OCI-LY7 (cell line): ENCODE measurements around the gene DUSP18. TPM values are rescaled to one million over a fixed set of nuclear protein-coding genes. Genes with fewer than 3 reads are reported as not detected.

Source experiments
- BruUV-seq: library from RNA; stranded (reverse); fragments of 400-500 nt; replicated peaks from 2 replicates; lab custom pipeline; 2021; lab: Mats Ljungman, UMichigan
- CTCF ChIA-PET: fragments of 300-600 bp; sonication (Branson Sonifier 250); formaldehyde crosslinking; loops from one replicate; lab custom pipeline; 2022; ENCODE audit warnings: antibody characterized with exemption; ENCODE audit not compliant: unreplicated experiment; lab: Charles Lee
- POLR2A ChIA-PET: fragments of 300-600 bp; sonication (Branson Sonifier 250); formaldehyde crosslinking; loops from one replicate; lab custom pipeline; 2022; ENCODE audit warnings: antibody characterized with exemption; lab: Charles Lee
- DNase-seq: peaks from one replicate; pipeline ENCODE4 v3.0.0-alpha.2; 2015; ENCODE audit warnings: low spot score
- H2AFZ ChIP-seq: fragments of 200-600 bp; sonication (generic), shearing (Covaris generic); 2 replicates; pipeline ENCODE4 v1.6.1; 2014; ENCODE audit warnings: mild to moderate bottlenecking, antibody characterized with exemption, low read length, moderate library complexity
- H3K27ac ChIP-seq: fragments of 200-600 bp; sonication (generic); 2 replicates; pipeline ENCODE4 v1.5.1; 2014; ENCODE audit warnings: mixed run types, low read depth, mild to moderate bottlenecking, moderate library complexity, low read length, inconsistent platforms; ENCODE audit not compliant: poor library complexity, severe bottlenecking
- H3K36me3 ChIP-seq: fragments of 200-600 bp; sonication (generic); 2 replicates; pipeline ENCODE4 v1.6.1; 2014; ENCODE audit warnings: mild to moderate bottlenecking, antibody characterized with exemption, low read length, moderate library complexity, mixed read lengths; ENCODE audit not compliant: insufficient read depth
- H3K4me1 ChIP-seq: fragments of 200-600 bp; sonication (generic); 2 replicates; pipeline ENCODE4 v1.5.1; 2014; ENCODE audit warnings: mild to moderate bottlenecking, low read length; ENCODE audit not compliant: insufficient read depth, poor library complexity, severe bottlenecking
- H3K4me2 ChIP-seq: fragments of 200-600 bp; sonication (generic); 2 replicates; pipeline ENCODE4 v1.6.1; 2014; ENCODE audit warnings: mild to moderate bottlenecking, low read length
- H3K4me3 ChIP-seq: fragments of 200-600 bp; sonication (generic); 2 replicates; pipeline ENCODE4 v1.5.1; 2014; ENCODE audit warnings: mild to moderate bottlenecking, low read depth, low read length; ENCODE audit not compliant: poor library complexity, severe bottlenecking
- H3K79me2 ChIP-seq: fragments of 200-600 bp; sonication (generic); 2 replicates; pipeline ENCODE4 v1.6.1; 2016; ENCODE audit warnings: low read depth, mild to moderate bottlenecking, low read length, moderate library complexity, mixed read lengths; ENCODE audit not compliant: insufficient read depth
- H3K9me2 ChIP-seq: fragments of 200-600 bp; sonication (generic); 2 replicates; pipeline ENCODE4 v1.6.1; 2016; ENCODE audit warnings: mild to moderate bottlenecking, low read length, mixed read lengths; ENCODE audit not compliant: insufficient read depth
- H3K9me3 ChIP-seq: fragments of 200-600 bp; sonication (generic); 2 replicates; pipeline ENCODE4 v1.6.1; 2014; ENCODE audit warnings: mild to moderate bottlenecking, mixed run types, low read length, mixed read lengths
- H4K20me1 ChIP-seq: fragments of 200-600 bp; sonication (generic); 2 replicates; pipeline ENCODE4 v1.6.1; 2014; ENCODE audit warnings: mild to moderate bottlenecking, antibody characterized with exemption, low read length, moderate library complexity, mixed read lengths; ENCODE audit not compliant: insufficient read depth
- EZH2phosphoT487 ChIP-seq: fragments of 200-600 bp; sonication (generic); IDR thresholded peaks from 2 replicates; pipeline ENCODE4 v1.6.1; 2018; ENCODE audit warnings: low read depth, borderline replicate concordance, mild to moderate bottlenecking, mixed run types, antibody characterized with exemption, low read length, moderate library complexity, mixed read lengths
- intact Hi-C: fragments of 100-400 bp; cut with micrococcal nuclease; formaldehyde crosslinking; loops from one replicate; pipeline ENCODE4 v1.10.0; 2022; ENCODE audit not compliant: unreplicated experiment
- total RNA-seq, 2 experiments: library from RNA; depleted of rRNA in 1 of 2; stranded (reverse); fragments of >200 nt in 1 of 2; shearing (Covaris generic) in 1 of 2; gene quantifications; 2 replicates each; pipeline ENCODE4 v1.2.3, GENCODE V29; 2014 to 2022
- TF ChIP-seq, protein P1 (sequence below): fragments of 200-600 bp; sonication (generic); conservative IDR thresholded peaks from 2 replicates; pipeline ENCODE4 v1.5.1; 2014; ENCODE audit warnings: mild to moderate bottlenecking, antibody characterized with exemption, low read length, moderate library complexity, mixed read lengths

Gene DUSP18
- total RNA-seq, 2 experiments from 2014 or later = 5.0 to 6.4 TPM

DNA sequence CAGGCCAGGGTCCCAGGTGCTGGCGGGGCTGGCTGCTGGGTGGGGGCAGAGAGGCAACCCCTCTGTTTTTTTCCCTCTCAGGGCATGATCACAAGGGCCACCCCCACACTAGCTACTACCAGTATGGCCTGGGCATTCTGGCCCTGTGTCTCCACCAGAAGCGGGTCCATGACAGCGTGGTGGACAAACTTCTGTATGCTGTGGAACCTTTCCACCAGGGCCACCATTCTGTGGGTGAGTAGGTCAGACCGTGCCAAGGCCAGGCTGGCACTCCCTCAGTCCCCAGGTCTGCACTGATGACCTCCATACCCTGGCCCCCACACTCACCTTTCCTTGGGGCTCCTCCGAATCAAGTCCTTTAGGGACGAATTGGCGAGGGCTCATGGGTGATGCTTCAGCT is 53.4 kb downstream of the DUSP18 start:
- Histone ChIP-seq H3K79me2 (no peaks in the 10 kb centered on the region), H2AFZ (no peak overlapping the region), H3K4me3 (no peak overlapping the region), H3K4me2 (no peak overlapping the region), H3K36me3 (no peaks in the 10 kb centered on the region), H3K27ac (no peak overlapping the region), H3K9me3 (no peaks in the 10 kb centered on the region), H4K20me1 (no peaks in the 10 kb centered on the region), H3K9me2 (no peaks in the 10 kb centered on the region), H3K4me1 (peaks cover 5% of the 10 kb centered on the region)
- TF ChIP-seq EZH2phosphoT487 = no peak
- TF ChIP-seq, protein P1, sequence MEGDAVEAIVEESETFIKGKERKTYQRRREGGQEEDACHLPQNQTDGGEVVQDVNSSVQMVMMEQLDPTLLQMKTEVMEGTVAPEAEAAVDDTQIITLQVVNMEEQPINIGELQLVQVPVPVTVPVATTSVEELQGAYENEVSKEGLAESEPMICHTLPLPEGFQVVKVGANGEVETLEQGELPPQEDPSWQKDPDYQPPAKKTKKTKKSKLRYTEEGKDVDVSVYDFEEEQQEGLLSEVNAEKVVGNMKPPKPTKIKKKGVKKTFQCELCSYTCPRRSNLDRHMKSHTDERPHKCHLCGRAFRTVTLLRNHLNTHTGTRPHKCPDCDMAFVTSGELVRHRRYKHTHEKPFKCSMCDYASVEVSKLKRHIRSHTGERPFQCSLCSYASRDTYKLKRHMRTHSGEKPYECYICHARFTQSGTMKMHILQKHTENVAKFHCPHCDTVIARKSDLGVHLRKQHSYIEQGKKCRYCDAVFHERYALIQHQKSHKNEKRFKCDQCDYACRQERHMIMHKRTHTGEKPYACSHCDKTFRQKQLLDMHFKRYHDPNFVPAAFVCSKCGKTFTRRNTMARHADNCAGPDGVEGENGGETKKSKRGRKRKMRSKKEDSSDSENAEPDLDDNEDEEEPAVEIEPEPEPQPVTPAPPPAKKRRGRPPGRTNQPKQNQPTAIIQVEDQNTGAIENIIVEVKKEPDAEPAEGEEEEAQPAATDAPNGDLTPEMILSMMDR = no peak
- BruUV-seq = no TSS peak
- no peak for DNase-seq
- ChIA-PET POLR2A (no interaction called here), CTCF (no interaction called here)
- intact Hi-C loops = no loop called here

DNA sequence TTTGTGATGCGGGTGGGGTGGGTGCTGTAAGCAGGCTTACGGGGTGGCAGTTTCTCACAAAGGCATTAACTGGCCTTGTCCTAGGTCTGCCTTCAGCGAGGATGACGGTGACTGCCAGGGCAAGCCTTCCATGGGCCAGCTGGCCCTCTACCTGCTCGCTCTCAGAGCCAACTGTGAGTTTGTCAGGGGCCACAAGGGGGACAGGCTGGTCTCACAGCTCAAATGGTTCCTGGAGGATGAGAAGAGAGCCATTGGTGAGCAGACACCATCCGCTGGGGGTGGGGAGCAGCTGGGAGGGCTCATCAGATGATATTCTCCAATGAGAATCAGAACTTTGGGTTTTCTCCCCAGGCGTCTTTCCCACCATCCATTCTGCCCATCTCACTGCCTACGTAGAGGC is 54.9 kb downstream of the DUSP18 start:
- Histone ChIP-seq H3K4me3 (no peak overlapping the region), H3K79me2 (no peaks in the 10 kb centered on the region), H3K9me3 (no peaks in the 10 kb centered on the region), H3K36me3 (no peaks in the 10 kb centered on the region), H3K4me1 (peaks cover 13% of the 10 kb centered on the region), H4K20me1 (no peaks in the 10 kb centered on the region), H3K9me2 (no peaks in the 10 kb centered on the region), H3K27ac (no peak overlapping the region), H2AFZ (no peak overlapping the region), H3K4me2 (no peak overlapping the region)
- CTCF ChIA-PET = no interaction called here
- no TSS peak for BruUV-seq
- intact Hi-C loops = no loop called here
- no peak for DNase-seq
- TF ChIP-seq, protein P1 = no peak
- TF ChIP-seq EZH2phosphoT487 = no peak
- POLR2A ChIA-PET = interaction anchor here (0.8 kb wide), 1 partner anchor 50 kb away, joined by 3 read pairs; no protein-coding TSS in a partner anchor

Other genes with a start within 250 kb of the DUSP18 start
- 70.5 and 81.9 TPM in 2 replicates for gene MTFP1, start 242.1 kb downstream of the DUSP18 start, total RNA-seq (2014; rRNA removed; shearing (Covaris generic))
- 63.6 and 83.2 TPM in 2 replicates for gene MTFP1, start 242.1 kb downstream of the DUSP18 start, total RNA-seq (2022)
- not detected in 2 replicates for gene SEC14L3, start 195.9 kb downstream of the DUSP18 start, total RNA-seq (2014; rRNA removed; shearing (Covaris generic))
- not detected in 2 replicates for gene SEC14L3, start 195.9 kb downstream of the DUSP18 start, total RNA-seq (2022)
- gene SEC14L4, start 162.2 kb downstream of the DUSP18 start, total RNA-seq (2014; rRNA removed; shearing (Covaris generic)) = not detected in 2 replicates
- gene SEC14L4, start 162.2 kb downstream of the DUSP18 start, total RNA-seq (2022) = not detected in 2 replicates
- gene SEC14L6, start 121.1 kb downstream of the DUSP18 start, total RNA-seq (2014; rRNA removed; shearing (Covaris generic)) = not detected in 2 replicates
- gene SEC14L6, start 121.1 kb downstream of the DUSP18 start, total RNA-seq (2022) = not detected in 2 replicates
- gene GAL3ST1, start 93.2 kb downstream of the DUSP18 start, total RNA-seq (2014; rRNA removed; shearing (Covaris generic)) = not detected in 2 replicates
- not detected in 2 replicates for gene GAL3ST1, start 93.2 kb downstream of the DUSP18 start, total RNA-seq (2022)
- 78.2 and 83.4 TPM in 2 replicates for gene PES1, start 76.0 kb downstream of the DUSP18 start, total RNA-seq (2014; rRNA removed; shearing (Covaris generic))
- 78.5 and 107 TPM in 2 replicates for gene PES1, start 76.0 kb downstream of the DUSP18 start, total RNA-seq (2022)
- 0.23 TPM in 1 of 2 replicates, not detected in the other for gene TCN2, start 60.7 kb downstream of the DUSP18 start, total RNA-seq (2014; rRNA removed; shearing (Covaris generic))
- 3.4 and 3.8 TPM in 2 replicates for gene TCN2, start 60.7 kb downstream of the DUSP18 start, total RNA-seq (2022)
- gene SLC35E4, start 32.1 kb downstream of the DUSP18 start, total RNA-seq (2014; rRNA removed; shearing (Covaris generic)) = 3.0 and 4.0 TPM in 2 replicates
- gene SLC35E4, start 32.1 kb downstream of the DUSP18 start, total RNA-seq (2022) = 2.3 and 3.0 TPM in 2 replicates
- gene OSBP2, start 27.0 kb upstream of the DUSP18 start, total RNA-seq (2014; rRNA removed; shearing (Covaris generic)) = 0.05 and 0.19 TPM in 2 replicates
- gene OSBP2, start 27.0 kb upstream of the DUSP18 start, total RNA-seq (2022) = 0.34 and 0.85 TPM in 2 replicates